Measurements from ENCODE around the gene HFM1. TPM values are rescaled to one million over a fixed set of nuclear protein-coding genes. Genes with fewer than 3 reads are reported as not detected.
"Not testable (repeated sequence)": the region's sequence is repeated elsewhere in the genome, so short reads cannot be mapped to it uniquely, and the experiment has no call there.

HFM1 gene
- total and polyA plus RNA-seq, 8 donors, result 0.40 to 16.5 (median 0.44) TPM; not detected in 4

DNA sequence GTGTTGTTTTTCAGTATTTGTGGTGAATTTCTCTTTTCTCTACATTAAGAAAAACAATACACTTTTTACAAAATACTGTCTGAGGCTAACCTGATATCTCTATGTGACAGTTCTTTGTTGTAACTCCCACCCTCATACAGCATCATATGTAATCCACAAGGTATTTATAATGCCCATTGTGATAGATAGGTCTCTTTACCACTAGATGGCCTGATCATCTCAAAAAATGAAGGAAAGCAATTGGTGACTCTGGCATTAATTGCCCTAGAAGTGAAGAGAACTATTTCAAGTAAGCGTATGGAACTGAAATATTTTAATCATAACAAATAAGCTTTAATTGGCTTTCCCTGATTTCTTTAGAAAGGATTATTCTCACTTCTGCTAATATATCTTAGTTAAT is 36.2 kb upstream of the HFM1 start:
- TF ChIP-seq EP300 (IDR thresholded peaks at IDR 0.05), result no peak
- TF ChIP-seq POLR2AphosphoS5 (IDR thresholded peaks at IDR 0.05), result no peak
- TF ChIP-seq POLR2A (IDR thresholded peaks at IDR 0.05), result no peak
- intact Hi-C loops (cut with DNase I; ENCODE audit: low total_unique reads), result no loop called here
- Histone ChIP-seq H3K4me3 (no peak overlapping the region), H3K36me3 (no peaks in the 10 kb centered on the region), H3K27me3 (no peaks in the 10 kb centered on the region), H3K9me3 (peaks cover 0 to 4% (median 0%) of the 10 kb centered on the region in 4 donors), H3K4me1 (no peaks in the 10 kb centered on the region), H3K27ac (no peak overlapping the region)
- DNase-seq, result no peak
- 63 to 93% (median 83%) methylated on average over 1 of the region's 1 CpG for WGBS, 5 donors

DNA sequence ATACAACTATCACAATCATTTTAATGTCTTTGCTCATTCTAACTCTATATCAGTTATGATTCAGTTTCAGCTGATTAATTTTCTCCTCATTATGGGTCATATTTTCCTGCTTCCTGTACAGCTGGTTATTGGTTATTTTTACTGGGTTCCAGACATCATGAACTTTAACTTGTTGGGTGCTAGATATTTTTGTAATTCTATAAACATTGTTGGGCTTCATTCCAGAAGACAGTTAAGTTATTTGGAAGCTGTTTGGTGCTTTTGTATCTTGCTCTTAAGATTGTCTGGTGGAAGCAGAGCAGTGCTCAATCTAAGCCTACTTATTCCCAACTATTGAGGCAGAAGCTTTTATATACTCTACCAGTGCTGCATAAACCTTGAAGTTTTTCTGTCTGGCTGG is 34.4 kb upstream of the HFM1 start:
- Histone ChIP-seq H3K4me3 (no peak overlapping the region), H3K27ac (no peak overlapping the region), H3K4me1 (no peaks in the 10 kb centered on the region), H3K27me3 (no peaks in the 10 kb centered on the region), H3K9me3 (peaks cover 0 to 4% (median 0%) of the 10 kb centered on the region in 4 donors), H3K36me3 (no peaks in the 10 kb centered on the region)
- DNase-seq, result no peak
- intact Hi-C loops (cut with DNase I; ENCODE audit: low total_unique reads), result no loop called here
- TF ChIP-seq POLR2A (IDR thresholded peaks at IDR 0.05) (no peak), POLR2AphosphoS5 (IDR thresholded peaks at IDR 0.05) (no peak), EP300 (IDR thresholded peaks at IDR 0.05) (no peak)
- TF ChIP-seq, protein P1, sequence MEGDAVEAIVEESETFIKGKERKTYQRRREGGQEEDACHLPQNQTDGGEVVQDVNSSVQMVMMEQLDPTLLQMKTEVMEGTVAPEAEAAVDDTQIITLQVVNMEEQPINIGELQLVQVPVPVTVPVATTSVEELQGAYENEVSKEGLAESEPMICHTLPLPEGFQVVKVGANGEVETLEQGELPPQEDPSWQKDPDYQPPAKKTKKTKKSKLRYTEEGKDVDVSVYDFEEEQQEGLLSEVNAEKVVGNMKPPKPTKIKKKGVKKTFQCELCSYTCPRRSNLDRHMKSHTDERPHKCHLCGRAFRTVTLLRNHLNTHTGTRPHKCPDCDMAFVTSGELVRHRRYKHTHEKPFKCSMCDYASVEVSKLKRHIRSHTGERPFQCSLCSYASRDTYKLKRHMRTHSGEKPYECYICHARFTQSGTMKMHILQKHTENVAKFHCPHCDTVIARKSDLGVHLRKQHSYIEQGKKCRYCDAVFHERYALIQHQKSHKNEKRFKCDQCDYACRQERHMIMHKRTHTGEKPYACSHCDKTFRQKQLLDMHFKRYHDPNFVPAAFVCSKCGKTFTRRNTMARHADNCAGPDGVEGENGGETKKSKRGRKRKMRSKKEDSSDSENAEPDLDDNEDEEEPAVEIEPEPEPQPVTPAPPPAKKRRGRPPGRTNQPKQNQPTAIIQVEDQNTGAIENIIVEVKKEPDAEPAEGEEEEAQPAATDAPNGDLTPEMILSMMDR (IDR thresholded peaks at IDR 0.05), result no peak

DNA sequence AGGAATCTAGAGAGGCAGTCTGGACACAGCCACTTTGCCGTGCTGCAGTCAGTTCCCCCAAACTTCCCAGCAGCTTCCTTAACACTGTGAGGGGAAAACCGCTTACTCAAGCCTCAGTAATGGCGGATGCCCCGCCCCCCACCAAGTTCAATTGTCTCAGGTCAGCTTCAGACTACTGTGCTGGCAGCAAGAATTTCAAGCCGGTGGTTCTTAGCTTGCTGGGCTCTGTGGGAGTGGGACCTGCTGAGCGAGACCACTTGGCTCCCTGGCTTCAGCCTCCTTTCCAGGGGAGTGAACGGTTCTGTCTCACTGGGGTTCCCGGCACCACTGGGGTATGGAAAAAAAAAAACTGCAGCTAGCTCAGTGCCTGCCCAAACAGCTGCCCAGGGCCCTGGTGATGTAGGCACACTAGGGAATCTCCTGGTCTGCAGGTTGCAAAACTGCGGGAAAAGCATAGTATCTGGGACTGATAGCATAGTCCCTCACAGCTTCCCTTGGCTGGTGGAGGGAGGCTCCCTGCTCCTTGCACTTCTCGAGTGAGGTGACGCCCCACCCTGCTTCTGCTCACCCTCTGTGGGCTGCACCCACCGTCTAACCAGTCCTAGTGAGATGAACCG is 23.7 kb upstream of the HFM1 start:
- Histone ChIP-seq H3K36me3 (no peaks in the 10 kb centered on the region), H3K4me3 (no peak overlapping the region)
- TF ChIP-seq, protein P1 (IDR thresholded peaks at IDR 0.05), result no peak
- no peak for TF ChIP-seq POLR2A (IDR thresholded peaks at IDR 0.05)
- TF ChIP-seq EP300 (IDR thresholded peaks at IDR 0.05), result no peak
- no peak for TF ChIP-seq POLR2AphosphoS5 (IDR thresholded peaks at IDR 0.05)

DNA sequence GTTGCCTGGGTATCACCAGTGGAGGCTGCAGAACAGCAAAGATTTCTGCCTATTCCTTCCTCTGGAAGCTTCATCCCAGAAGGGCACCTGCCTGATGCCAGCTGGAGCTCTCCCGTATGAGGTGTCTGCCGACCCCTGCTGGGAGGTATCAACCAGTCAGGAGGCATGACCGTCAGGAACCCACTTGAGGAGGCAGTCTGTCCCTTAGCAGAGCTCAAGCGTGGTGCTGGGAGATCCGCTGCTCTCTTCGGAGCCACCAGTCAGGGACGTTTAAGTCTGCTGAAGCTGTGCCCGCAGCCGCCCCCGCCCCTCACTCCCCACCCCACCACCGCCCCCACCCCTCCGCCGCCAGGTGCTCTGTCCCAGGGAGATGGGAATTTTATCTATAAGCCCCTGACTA is 23.1 kb upstream of the HFM1 start:
- DNase-seq, result no peak
- Histone ChIP-seq H3K27me3 (peaks cover 0 to 12% (median 0%) of the 10 kb centered on the region in 3 donors), H3K4me3 (no peak overlapping the region), H3K9me3 (no peaks in the 10 kb centered on the region), H3K27ac (no peak overlapping the region), H3K4me1 (no peaks in the 10 kb centered on the region), H3K36me3 (no peaks in the 10 kb centered on the region)
- intact Hi-C loops (cut with DNase I; ENCODE audit: low total_unique reads), result no loop called here
- TF ChIP-seq POLR2AphosphoS5 (IDR thresholded peaks at IDR 0.05) (no peak), POLR2A (IDR thresholded peaks at IDR 0.05) (no peak), EP300 (IDR thresholded peaks at IDR 0.05) (no peak)
- TF ChIP-seq, protein P1 (IDR thresholded peaks at IDR 0.05), result no peak
- 45 to 62% (median 56%) methylated on average over 6 to 13 of the region's 13 CpGs for WGBS, 5 donors

More for the DNA sequence above, 23.7 kb upstream of the HFM1 start:
- no peaks in the 10 kb centered on the region for H3K4me1 ChIP-seq
- H3K9me3 ChIP-seq, result no peaks in the 10 kb centered on the region
- no peak overlapping the region for H3K27ac ChIP-seq
- intact Hi-C loops (cut with DNase I; ENCODE audit: low total_unique reads), result no loop called here
- peaks cover 0 to 12% (median 0%) of the 10 kb centered on the region in 3 donors for H3K27me3 ChIP-seq
- no peak for DNase-seq
- 41 to 60% (median 50%) methylated on average over 9 to 13 of the region's 13 CpGs for WGBS, 5 donors

DNA sequence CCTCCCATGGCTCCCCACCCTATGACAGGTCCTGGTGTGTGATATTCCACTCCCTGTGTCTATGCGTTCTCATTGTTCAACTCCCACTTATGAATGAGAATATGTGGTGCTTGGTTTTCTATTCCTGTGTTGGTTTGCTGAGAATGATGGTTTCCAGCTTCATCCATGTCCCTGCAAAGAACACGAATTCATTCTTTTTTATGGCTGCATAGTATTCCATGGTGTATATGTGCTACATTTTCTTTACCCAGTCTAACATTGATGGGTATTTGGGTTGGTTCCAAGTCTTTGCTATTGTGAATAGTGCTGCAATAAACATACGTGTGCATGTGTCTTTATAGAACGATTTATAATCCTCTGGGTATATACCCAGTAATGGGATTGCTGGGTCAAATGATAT is 17.9 kb upstream of the HFM1 start:
- DNase-seq; H3K4me1 ChIP-seq; H3K27ac ChIP-seq; intact Hi-C loops (cut with DNase I; ENCODE audit: low total_unique reads); H3K9me3 ChIP-seq; H3K27me3 ChIP-seq; H3K36me3 ChIP-seq; H3K4me3 ChIP-seq: not testable (repeated sequence)
- WGBS, 5 donors, result 83 to 92% (median 89%) methylated on average over 4 of the region's 4 CpGs
